Measurements from ENCODE around the gene CAMTA1.

- TF ChIP-seq POLR2A (IDR thresholded peaks at IDR 0.05; ENCODE audit: low read length) (no peak), GATA1 (IDR thresholded peaks at IDR 0.05; ENCODE audit: low read depth, low read length) (no peak)
These were observed 588.8 kb downstream of the CAMTA1 start for GRCh38 chr1:7373876-7374562.

Measured in erythroblast (primary cell).